ENCODE measurements around the gene MERTK.
"Not testable (repeated sequence)": the region's sequence is repeated elsewhere in the genome, so short reads cannot be mapped to it uniquely, and the experiment has no call there.

The MERTK gene

DNA sequence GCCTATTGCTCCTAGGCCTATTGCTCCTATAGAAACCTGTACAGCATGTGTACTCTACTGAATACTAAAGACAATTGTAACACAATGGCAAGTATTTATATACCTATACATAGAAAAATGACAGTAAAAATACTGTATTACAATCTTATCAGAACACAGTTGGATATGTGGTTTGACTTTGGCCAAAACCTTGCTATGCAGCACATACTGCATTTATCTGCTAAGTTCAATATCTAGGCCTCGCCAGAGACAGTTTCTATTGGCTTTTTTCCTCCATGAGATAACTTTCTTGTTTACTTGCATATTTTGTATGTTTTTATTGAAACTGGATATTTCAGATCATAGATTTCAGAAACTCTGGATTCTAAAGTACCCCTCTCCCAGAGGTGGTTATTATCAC lies 137.4 kb downstream of the MERTK start:
- H3K27ac Mint-ChIP-seq = no peak overlapping the region
- H3K9me3 Mint-ChIP-seq = peaks cover 5% of the 10 kb centered on the region
- H3K4me3 Mint-ChIP-seq = no peak overlapping the region
- no peaks in the 10 kb centered on the region for H3K4me1 Mint-ChIP-seq (ENCODE audit: low read depth)
- H3K27me3 Mint-ChIP-seq = peaks cover 9% of the 10 kb centered on the region
- H3K36me3 Mint-ChIP-seq (ENCODE audit: low read depth) = no peaks in the 10 kb centered on the region

DNA sequence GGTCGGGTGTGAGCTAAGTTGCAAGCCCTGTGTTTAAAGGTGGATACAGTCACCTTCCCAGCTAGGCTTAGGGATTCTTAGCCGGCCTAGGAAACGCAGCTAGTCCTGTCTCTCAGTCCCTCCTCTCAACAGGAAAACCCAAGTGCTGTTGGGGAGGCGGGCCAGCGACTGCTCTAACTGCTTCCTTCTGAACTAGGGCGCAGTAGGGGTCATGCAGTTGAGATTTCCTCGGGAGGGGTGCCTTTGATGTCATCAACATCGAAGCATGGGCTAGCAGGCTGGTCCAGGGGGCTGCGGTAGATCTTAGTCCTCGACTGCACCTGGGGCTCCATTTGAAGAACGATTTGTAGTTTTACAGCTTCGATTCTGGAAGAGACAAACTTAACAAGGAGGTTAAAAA lies 141.1 kb downstream of the MERTK start:
- H3K27ac Mint-ChIP-seq; H3K27me3 Mint-ChIP-seq; H3K36me3 Mint-ChIP-seq (ENCODE audit: low read depth); H3K4me3 Mint-ChIP-seq; H3K9me3 Mint-ChIP-seq; H3K4me1 Mint-ChIP-seq (ENCODE audit: low read depth): not testable (repeated sequence)

DNA sequence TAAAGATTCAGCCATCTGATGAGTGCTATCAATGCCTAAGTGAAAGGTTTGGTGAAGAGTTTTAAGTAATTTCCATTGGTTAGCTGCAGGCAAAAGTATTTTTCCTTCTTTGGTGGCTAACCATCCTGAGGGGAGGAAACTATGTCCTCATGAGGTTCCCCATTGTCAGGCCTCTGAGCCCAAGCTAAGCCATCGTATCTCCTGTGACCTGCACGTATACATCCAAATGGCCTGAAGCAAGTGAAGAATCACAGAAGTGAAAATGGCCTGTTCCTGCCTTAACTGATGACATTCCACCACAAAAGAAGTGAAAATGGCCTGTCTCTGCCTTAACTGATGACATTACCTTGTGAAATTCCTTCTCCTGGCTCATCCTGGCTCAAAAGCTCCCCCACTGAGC lies 141.7 kb downstream of the MERTK start:
- not testable (repeated sequence) for H3K27ac Mint-ChIP-seq; H3K4me1 Mint-ChIP-seq (ENCODE audit: low read depth); H3K4me3 Mint-ChIP-seq; H3K36me3 Mint-ChIP-seq (ENCODE audit: low read depth); H3K9me3 Mint-ChIP-seq; H3K27me3 Mint-ChIP-seq

DNA sequence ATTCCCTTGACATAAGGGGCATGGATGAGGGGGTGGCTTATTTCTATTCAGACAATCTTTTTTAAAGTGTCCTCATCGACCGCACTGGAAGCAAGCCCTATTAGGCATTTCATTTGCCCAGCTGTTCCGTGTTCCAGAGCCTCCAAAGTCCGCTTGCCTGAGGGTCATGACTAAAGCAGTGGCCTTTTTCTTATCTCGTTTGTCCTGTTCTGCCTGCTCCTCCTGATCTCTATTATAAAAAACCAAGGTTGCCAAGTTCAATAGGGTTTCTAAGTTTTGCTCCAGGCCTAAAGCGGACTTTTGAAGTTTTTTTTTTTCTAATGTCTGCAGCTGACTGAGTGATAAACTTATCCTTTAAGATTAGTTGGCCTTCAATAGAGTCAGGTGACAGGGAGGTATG lies 143.1 kb downstream of the MERTK start:
- H3K4me3 Mint-ChIP-seq; H3K9me3 Mint-ChIP-seq; H3K4me1 Mint-ChIP-seq (ENCODE audit: low read depth); H3K27me3 Mint-ChIP-seq; H3K36me3 Mint-ChIP-seq (ENCODE audit: low read depth); H3K27ac Mint-ChIP-seq: not testable (repeated sequence)

DNA sequence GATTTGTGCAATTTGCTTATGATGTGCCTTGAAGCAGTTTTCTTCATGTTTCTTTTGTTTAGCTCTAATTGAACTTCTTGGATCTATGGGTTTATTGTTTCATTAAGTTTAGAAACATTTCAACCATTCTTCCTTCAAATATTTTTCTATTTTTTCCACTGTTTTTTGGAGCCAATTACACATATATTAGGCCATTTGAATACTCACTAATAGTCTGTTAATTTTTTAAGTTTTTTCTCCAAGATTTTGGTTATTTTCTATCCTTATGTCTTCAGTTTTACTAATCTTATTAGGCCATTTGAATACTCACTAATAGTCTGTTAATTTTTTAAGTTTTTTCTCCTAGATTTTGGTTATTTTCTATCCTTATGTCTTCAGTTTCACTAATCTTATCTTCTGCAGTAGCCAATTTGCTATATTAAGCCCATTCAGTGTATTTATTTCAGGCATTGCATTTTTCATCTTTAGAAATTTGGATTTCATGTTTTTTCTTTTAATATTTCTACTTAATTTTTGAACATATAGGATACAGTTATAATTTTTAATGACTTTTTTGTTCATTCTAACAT lies 147.1 kb downstream of the MERTK start:
- Mint-ChIP-seq H3K4me1 (ENCODE audit: low read depth) (no peaks in the 10 kb centered on the region), H3K9me3 (no peaks in the 10 kb centered on the region), H3K4me3 (no peak overlapping the region), H3K27ac (no peak overlapping the region), H3K27me3 (no peaks in the 10 kb centered on the region), H3K36me3 (ENCODE audit: low read depth) (no peaks in the 10 kb centered on the region)

DNA sequence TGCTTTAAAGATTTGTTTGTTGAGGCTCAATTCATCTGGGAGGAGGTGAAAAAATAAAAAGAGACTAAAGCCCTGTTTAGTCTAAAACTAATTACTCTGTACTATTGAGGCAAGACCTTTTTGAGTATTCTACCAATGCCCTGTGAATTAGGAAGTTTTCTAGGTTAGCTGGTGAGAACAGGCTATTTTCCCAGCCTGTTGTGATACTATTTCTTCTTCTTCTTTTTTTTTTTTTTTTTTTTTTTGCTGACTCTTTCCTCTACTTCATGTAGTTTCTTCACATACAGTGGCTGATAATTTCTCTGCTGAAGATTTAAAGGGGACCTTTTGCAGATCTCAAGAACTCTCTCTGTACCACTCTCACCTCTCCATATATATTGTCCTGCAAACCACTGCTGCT lies 147.8 kb downstream of the MERTK start:
- Mint-ChIP-seq H3K27ac (no peak overlapping the region), H3K36me3 (ENCODE audit: low read depth) (no peaks in the 10 kb centered on the region), H3K4me3 (no peak overlapping the region), H3K9me3 (no peaks in the 10 kb centered on the region), H3K4me1 (ENCODE audit: low read depth) (no peaks in the 10 kb centered on the region), H3K27me3 (no peaks in the 10 kb centered on the region)

DNA sequence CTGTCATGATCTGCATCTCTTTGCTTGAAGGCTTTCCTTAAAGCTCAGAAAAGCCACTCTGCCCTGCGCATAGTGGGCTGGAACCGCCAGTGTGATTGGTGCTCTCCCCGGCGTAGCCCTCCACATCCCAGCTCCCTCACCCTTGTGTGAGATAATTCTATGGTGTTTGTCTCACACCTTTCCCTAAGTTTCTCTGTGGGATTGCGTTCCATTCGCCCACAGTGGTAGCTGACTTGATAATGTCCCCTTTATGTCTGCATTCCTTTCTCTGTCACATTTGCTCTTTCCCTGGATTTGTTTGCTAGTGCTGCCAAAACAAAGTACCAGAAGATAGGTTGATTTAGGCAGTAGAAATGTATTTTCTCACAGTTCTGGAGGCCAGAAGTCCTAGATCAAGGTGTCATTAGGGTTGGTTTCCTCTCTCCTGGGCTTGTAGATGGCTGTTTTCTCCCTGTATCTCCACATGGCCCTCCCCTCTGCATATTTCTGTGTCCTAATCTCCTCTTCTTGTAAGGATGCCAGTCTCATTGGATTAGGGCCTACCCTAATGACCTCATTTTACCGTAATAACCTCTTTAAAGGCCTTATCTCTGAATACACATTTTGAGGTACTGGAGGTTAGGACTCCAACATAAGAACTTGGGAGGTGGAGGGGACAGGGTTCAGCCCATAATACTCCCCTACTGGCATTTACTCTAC lies 149.3 kb downstream of the MERTK start:
- Mint-ChIP-seq H3K4me1 (ENCODE audit: low read depth) (no peaks in the 10 kb centered on the region), H3K36me3 (ENCODE audit: low read depth) (no peaks in the 10 kb centered on the region), H3K27ac (no peak overlapping the region), H3K4me3 (no peak overlapping the region), H3K27me3 (no peaks in the 10 kb centered on the region), H3K9me3 (no peaks in the 10 kb centered on the region)

DNA sequence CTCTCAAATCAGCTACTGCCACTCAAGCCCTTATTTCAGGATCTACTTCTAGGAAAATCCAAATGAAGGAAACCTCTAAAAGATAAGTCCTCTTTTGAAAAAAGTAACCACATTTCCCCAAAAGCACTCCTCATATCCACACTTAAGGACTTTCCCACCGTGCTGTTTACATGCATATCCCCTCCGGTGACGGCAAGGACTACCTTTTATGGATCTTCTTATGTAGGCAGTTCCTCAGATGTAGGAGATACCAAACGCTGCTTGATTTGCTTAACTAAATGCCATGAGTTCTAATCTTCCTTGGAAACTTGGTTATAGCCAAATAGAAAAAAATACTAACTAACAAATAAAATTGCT lies 149.8 kb downstream of the MERTK start:
- Mint-ChIP-seq H3K27me3 (no peaks in the 10 kb centered on the region), H3K4me1 (ENCODE audit: low read depth) (peaks cover under 1% of the 10 kb centered on the region), H3K4me3 (no peak overlapping the region), H3K27ac (no peak overlapping the region), H3K36me3 (ENCODE audit: low read depth) (no peaks in the 10 kb centered on the region), H3K9me3 (no peaks in the 10 kb centered on the region)

DNA sequence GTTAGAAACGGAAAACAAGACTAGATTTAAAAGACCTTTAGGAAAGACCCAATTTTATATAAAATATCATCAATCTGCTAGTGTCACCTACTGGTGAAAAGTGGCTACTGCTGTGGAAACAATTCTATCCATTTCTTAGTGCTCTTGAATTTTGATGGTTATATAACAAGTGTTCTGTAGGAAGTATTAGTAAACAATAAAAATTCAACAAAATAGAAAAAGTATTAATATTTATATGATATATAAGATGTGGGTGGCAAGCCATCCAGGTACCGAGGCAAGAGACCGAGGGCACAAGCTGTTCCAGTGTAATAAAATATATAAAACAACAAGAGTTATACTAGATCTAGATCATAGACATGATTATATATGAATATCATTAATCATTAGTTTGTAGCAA lies 150.5 kb downstream of the MERTK start:
- no peaks in the 10 kb centered on the region for H3K9me3 Mint-ChIP-seq
- H3K36me3 Mint-ChIP-seq (ENCODE audit: low read depth) = no peaks in the 10 kb centered on the region
- no peaks in the 10 kb centered on the region for H3K27me3 Mint-ChIP-seq
- H3K27ac Mint-ChIP-seq = no peak overlapping the region
- peaks cover 7% of the 10 kb centered on the region for H3K4me1 Mint-ChIP-seq (ENCODE audit: low read depth)
- no peak overlapping the region for H3K4me3 Mint-ChIP-seq

DNA sequence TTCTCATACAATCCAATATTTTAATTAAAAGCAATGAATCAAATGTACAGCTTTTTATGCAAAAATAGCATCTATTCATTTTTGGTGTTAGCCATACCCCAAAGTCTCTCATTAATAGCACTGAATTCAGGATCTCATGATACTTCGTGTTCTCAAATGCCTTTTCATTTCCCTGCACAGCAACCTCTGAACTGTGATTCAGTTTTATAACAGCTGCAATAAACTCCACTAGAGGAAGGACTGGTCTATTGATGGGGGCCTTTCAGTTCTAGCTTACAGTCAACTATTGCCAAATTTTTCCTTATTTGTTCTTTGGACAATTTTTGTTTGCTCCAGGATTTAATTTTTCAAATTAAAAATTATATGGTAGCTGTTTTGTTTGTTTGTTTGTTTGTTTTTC lies 151.9 kb downstream of the MERTK start:
- Mint-ChIP-seq H3K4me1 (ENCODE audit: low read depth) (peaks cover 9% of the 10 kb centered on the region), H3K4me3 (no peak overlapping the region), H3K36me3 (ENCODE audit: low read depth) (no peaks in the 10 kb centered on the region), H3K9me3 (no peaks in the 10 kb centered on the region), H3K27me3 (no peaks in the 10 kb centered on the region), H3K27ac (no peak overlapping the region)

DNA sequence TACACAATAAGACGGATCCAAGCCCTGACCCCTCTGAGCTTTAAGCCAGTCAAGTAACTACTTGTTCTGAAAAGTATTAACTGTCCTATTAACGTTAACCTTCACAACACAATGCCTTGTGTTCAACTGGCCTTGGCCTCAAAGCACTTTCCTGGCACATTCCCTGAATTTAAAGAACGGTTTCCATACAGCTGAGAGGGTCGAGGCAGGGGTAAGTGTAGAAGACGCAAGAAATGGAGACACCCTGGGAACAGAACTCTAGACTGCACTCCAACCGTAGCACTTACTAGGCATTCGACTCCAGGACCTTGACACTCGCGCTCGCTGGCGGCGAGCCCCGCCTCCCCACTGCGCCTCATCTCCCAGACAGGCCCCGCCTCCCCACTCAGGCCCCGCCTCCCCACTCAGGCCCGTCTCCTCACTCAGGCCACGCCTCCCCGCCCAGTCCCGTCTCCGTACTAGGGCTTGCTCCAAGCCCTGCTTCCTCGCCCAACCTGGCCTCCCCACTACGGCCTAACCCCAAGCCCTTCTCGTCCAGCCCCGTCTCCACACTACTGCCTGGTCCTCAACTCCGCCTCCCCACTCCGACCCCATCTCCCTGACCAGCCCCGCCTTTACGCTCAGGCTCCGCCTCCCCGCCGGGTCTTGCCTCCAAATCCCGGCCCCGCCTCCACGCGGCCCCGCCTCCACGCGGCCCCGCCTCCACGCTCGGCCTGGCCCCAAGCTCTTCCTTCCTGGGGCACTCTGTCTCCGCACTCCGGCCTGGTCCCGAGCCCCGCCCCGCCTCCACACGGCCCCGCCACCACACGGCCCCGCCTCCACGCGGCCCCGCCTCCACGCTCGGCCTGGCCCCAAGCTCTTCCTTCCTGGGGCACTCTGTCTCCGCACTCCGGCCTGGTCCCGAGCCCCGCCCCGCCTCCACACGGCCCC lies 155.8 kb downstream of the MERTK start:
- Mint-ChIP-seq H3K36me3 (ENCODE audit: low read depth) (peaks cover 5% of the 10 kb centered on the region), H3K4me3 (peak overlapping the region; percentile 94), H3K27me3 (no peaks in the 10 kb centered on the region), H3K9me3 (no peaks in the 10 kb centered on the region), H3K4me1 (ENCODE audit: low read depth) (peaks cover 35% of the 10 kb centered on the region), H3K27ac (peak overlapping the region; percentile 98)

DNA sequence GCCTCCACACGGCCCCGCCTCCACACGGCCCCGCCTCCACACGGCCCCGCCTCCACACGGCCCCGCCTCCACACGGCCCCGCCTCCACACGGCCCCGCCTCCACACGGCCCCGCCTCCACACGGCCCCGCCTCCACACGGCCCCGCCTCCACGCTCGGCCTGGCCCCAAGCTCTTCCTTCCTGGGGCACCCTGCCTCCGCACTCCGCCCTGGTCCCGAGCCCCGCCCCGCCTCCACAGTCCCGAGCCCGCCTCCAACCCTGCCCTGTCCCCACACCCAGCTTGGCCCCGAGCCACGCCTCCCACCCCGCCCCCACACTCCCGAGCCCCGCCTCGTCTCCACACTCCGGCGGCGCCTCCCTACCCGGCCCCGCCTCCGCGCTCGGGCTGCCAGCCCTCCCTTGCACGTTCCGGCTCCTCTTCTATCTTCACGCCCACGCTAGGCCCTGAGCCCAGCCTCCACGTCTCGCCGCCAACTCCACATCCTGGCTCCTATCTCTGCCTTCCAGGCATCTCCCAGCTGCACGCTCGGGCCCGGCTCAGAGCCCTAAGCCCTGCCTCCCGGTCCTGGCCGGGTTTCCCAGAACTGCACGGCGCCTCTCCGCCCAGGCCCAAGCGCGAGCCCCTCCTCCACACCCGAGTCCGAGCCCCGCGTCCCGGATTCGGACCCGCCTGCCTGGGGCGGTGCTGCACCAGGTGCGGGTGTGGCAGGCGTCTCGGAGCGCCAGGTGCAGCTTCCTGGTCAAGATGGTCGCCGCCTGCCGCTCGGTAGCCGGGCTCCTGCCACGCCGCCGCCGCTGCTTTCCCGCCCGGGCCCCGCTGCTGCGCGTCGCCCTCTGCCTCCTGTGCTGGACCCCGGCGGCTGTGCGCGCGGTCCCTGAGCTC lies 156.7 kb downstream of the MERTK start, which contains the start of gene TMEM87B:
Gene TMEM87B (plus strand): TSS at position 423 of the 883 bp plus-strand sequence. CDS start 323 bp downstream, at position 746.
- Mint-ChIP-seq H3K9me3 (no peaks in the 10 kb centered on the region), H3K4me1 (ENCODE audit: low read depth) (peaks cover 40% of the 10 kb centered on the region), H3K4me3 (peak within 1 kb of the TSS; percentile 94), H3K27me3 (no peaks in the 10 kb centered on the region), H3K27ac (peak within 1 kb of the TSS; percentile 98), H3K36me3 (ENCODE audit: low read depth) (peaks cover 12% of the 10 kb centered on the region)

DNA sequence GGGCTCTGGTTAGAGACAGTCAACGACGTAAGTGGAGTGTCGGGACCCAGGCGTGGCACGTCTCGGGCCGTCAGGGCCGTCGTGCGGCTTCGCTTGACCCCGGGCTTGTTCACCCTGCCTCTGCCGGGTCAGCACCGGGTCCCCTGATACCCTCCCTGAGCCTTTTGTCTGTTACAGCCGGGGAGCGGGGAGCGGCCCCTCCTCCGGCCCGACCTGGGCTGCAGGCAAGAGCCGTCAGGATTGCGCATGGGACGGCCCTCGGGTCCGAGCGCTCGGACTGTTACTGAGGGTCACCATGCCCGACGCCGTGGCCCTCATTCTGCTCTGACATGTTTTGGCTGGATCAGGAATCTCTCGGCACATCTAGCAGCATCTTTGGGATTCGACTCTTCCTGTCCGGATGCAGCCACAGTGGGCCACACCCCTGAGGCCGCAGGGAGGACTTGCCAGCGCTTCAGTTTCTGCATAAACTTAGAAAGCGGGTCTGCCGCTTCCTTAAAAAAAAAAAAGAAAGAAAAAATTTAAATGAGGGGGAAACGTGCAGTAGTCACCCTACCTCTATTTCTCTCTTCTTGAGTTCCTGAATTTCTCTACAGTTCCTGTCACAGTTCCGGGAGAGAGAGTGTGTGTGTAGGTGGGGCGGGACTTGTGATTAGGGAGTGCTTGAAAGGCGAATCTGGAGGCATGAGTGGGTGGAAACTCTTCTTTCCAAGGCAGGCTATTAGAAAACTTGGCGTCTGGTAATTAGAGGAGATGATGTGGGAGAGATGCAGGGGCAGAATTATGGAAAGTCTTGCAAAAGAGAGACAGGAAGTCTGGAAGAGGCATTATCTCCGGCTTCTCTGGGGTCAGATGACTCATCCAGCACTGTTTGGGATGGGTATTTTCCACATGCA lies 157.6 kb downstream of the MERTK start:
- Mint-ChIP-seq H3K4me3 (peak overlapping the region; percentile 90), H3K36me3 (ENCODE audit: low read depth) (peaks cover 14% of the 10 kb centered on the region), H3K27me3 (no peaks in the 10 kb centered on the region), H3K9me3 (no peaks in the 10 kb centered on the region), H3K27ac (peak overlapping the region; percentile 85), H3K4me1 (ENCODE audit: low read depth) (peaks cover 40% of the 10 kb centered on the region)

DNA sequence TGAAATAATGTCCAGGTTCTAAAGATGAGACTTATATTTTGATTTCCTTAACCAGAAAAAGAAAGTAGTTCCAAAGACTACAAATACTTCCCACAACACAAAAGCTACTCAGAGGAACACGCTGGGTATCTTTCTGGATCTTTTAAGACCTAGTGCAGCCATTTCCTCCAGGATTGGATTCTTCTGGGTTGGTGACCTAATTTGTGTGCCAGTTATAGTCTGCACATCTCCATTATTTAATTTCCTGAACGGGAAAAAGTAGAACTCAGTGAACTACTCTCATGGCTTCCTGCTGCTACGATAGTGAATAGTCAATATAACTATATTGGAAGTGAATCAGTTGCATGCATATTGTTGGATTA lies 158.2 kb downstream of the MERTK start:
- H3K27me3 Mint-ChIP-seq = no peaks in the 10 kb centered on the region
- no peaks in the 10 kb centered on the region for H3K9me3 Mint-ChIP-seq
- peaks cover 46% of the 10 kb centered on the region for H3K4me1 Mint-ChIP-seq (ENCODE audit: low read depth)
- peak overlapping the region; percentile 90 for H3K4me3 Mint-ChIP-seq
- no peak overlapping the region for H3K27ac Mint-ChIP-seq
- H3K36me3 Mint-ChIP-seq (ENCODE audit: low read depth) = peaks cover 20% of the 10 kb centered on the region

All from stimulated activated naive CD8-positive, alpha-beta T cell treated with anti-CD3 and anti-CD28 coated beads, Interleukin-15, Interleukin-2, amounts not matched to agents 100 ng/mL and 50 ng/mL, for 24 hours (primary cell).